ENCODE measurements around the gene MTMR3. TPM values are rescaled to one million over a fixed set of nuclear protein-coding genes. Genes with fewer than 3 reads are reported as not detected.

MTMR3 gene
- total RNA-seq, 4 donors from 2014 or later, result 34.9 to 45.9 (median 41.9) TPM

- ATAC-seq, result no peak
- Histone ChIP-seq H3K9me3 (no peaks in the 10 kb centered on the region), H3K36me3 (peaks cover 0 to 70% of the 10 kb centered on the region in 2 donors), H3K4me1 (no peaks in the 10 kb centered on the region), H3K4me3 (no peak overlapping the region), H3K27ac (no peak overlapping the region), H3K27me3 (no peaks in the 10 kb centered on the region)
- TF ChIP-seq POLR2AphosphoS5 (IDR thresholded peaks at IDR 0.05), result no peak
- no peak for TF ChIP-seq CTCF (IDR thresholded peaks at IDR 0.05)
- no peak for TF ChIP-seq EP300 (IDR thresholded peaks at IDR 0.05)
- TF ChIP-seq POLR2A (IDR thresholded peaks at IDR 0.05), result no peak
- 77% methylated on average over 4 of the region's 4 CpGs; no CpG with 5 or more reads in 1 of the 2 donors for WGBS, 2 donors (ENCODE audit: low coverage in 1 of 2)
Observed at GRCh38 chr22:30027169-30027568, 144.2 kb downstream of the MTMR3 start.

- no peaks in the 10 kb centered on the region for H3K9me3 ChIP-seq
- peaks cover 0 to 63% of the 10 kb centered on the region in 2 donors for H3K36me3 ChIP-seq
- WGBS, 2 donors (ENCODE audit: low coverage in 1 of 2), result 63 to 83% methylated on average over 2 to 4 of the region's 4 CpGs
- H3K27me3 ChIP-seq, result no peaks in the 10 kb centered on the region
- TF ChIP-seq EP300 (IDR thresholded peaks at IDR 0.05), result no peak
- TF ChIP-seq POLR2A (IDR thresholded peaks at IDR 0.05), result no peak
- TF ChIP-seq CTCF (IDR thresholded peaks at IDR 0.05), result no peak
- no peak for TF ChIP-seq POLR2AphosphoS5 (IDR thresholded peaks at IDR 0.05)
- no peak overlapping the region for H3K4me3 ChIP-seq
- H3K4me1 ChIP-seq, result no peaks in the 10 kb centered on the region
- no peak overlapping the region for H3K27ac ChIP-seq
- no peak for ATAC-seq
Observed at GRCh38 chr22:30027791-30028190, 144.8 kb downstream of the MTMR3 start.

GRCh38 chr22:30028731-30029130 is 145.8 kb downstream of the MTMR3 start:
- no peak for ATAC-seq
- H3K4me1 ChIP-seq, result no peaks in the 10 kb centered on the region

GRCh38 chr22:30029512-30029911 is 146.5 kb downstream of the MTMR3 start:
- Histone ChIP-seq H3K4me3 (no peak overlapping the region), H3K36me3 (peaks cover 0 to 46% of the 10 kb centered on the region in 2 donors), H3K9me3 (no peaks in the 10 kb centered on the region), H3K27ac (no peak overlapping the region), H3K27me3 (no peaks in the 10 kb centered on the region), H3K4me1 (no peaks in the 10 kb centered on the region)
- no peak for TF ChIP-seq POLR2AphosphoS5 (IDR thresholded peaks at IDR 0.05)
- no peak for TF ChIP-seq CTCF (IDR thresholded peaks at IDR 0.05)
- TF ChIP-seq EP300 (IDR thresholded peaks at IDR 0.05), result no peak
- no peak for TF ChIP-seq POLR2A (IDR thresholded peaks at IDR 0.05)
- ATAC-seq, result no peak

More at GRCh38 chr22:30028731-30029130, 145.8 kb downstream of the MTMR3 start:
- Histone ChIP-seq H3K9me3 (no peaks in the 10 kb centered on the region), H3K27me3 (no peaks in the 10 kb centered on the region), H3K4me3 (no peak overlapping the region), H3K27ac (no peak overlapping the region), H3K36me3 (peaks cover 0 to 54% of the 10 kb centered on the region in 2 donors)
- TF ChIP-seq POLR2AphosphoS5 (IDR thresholded peaks at IDR 0.05) (no peak), CTCF (IDR thresholded peaks at IDR 0.05) (no peak), POLR2A (IDR thresholded peaks at IDR 0.05) (no peak)
- WGBS, 2 donors (ENCODE audit: low coverage in 1 of 2), result 69 to 73% methylated on average over 4 to 5 of the region's 6 CpGs

- peaks cover 0 to 38% of the 10 kb centered on the region in 2 donors for H3K36me3 ChIP-seq
- TF ChIP-seq CTCF (IDR thresholded peaks at IDR 0.05), result no peak
- no peak for TF ChIP-seq EP300 (IDR thresholded peaks at IDR 0.05)
- TF ChIP-seq POLR2A (IDR thresholded peaks at IDR 0.05), result no peak
- TF ChIP-seq POLR2AphosphoS5 (IDR thresholded peaks at IDR 0.05), result no peak
- 78 to 100% methylated on average over 1 to 3 of the region's 5 CpGs for WGBS, 2 donors (ENCODE audit: low coverage in 1 of 2)
- no peaks in the 10 kb centered on the region for H3K9me3 ChIP-seq
- no peak for ATAC-seq
- no peak overlapping the region for H3K4me3 ChIP-seq
- H3K4me1 ChIP-seq, result no peaks in the 10 kb centered on the region
- no peaks in the 10 kb centered on the region for H3K27me3 ChIP-seq
- H3K27ac ChIP-seq, result no peak overlapping the region
Observed at GRCh38 chr22:30030329-30030728, 147.4 kb downstream of the MTMR3 start.

Measured in gastroesophageal sphincter (tissue), 4 donors.